Osteoblast (primary cell): ENCODE measurements around the gene CLEC16A. TPM values are rescaled to one million over a fixed set of nuclear protein-coding genes. Genes with fewer than 3 reads are reported as not detected.

Source experiments
- DNase-seq: peaks from one replicate; pipeline ENCODE4 v3.0.0; 2011; ENCODE audit warnings: low spot score, mixed read lengths; ENCODE audit not compliant: insufficient read length; ENCODE audit errors: missing footprints
- H2AFZ ChIP-seq: 2 replicates; pipeline ENCODE4 v1.6.0; 2011; ENCODE audit warnings: mild to moderate bottlenecking, low read length
- H3K27ac ChIP-seq: 2 replicates; pipeline ENCODE4 v1.5.1; 2011; ENCODE audit warnings: mild to moderate bottlenecking, low read depth, low read length, moderate library complexity
- H3K27me3 ChIP-seq: 2 replicates; pipeline ENCODE4 v1.6.0; 2012; ENCODE audit warnings: mild to moderate bottlenecking, control low read depth, inconsistent platforms, low read length, moderate library complexity; ENCODE audit not compliant: insufficient read depth
- H3K36me3 ChIP-seq: 2 replicates; pipeline ENCODE4 v1.5.1; 2011; ENCODE audit warnings: mild to moderate bottlenecking, low read length, control low read depth, moderate library complexity; ENCODE audit not compliant: insufficient read depth
- H3K4me1 ChIP-seq: 2 replicates; pipeline ENCODE4 v1.5.1; 2011; ENCODE audit warnings: mild to moderate bottlenecking, low read length, control low read depth, moderate library complexity; ENCODE audit not compliant: insufficient read depth
- H3K4me2 ChIP-seq: 2 replicates; pipeline ENCODE4 v1.6.0; 2011; ENCODE audit warnings: mild to moderate bottlenecking, low read length; ENCODE audit not compliant: insufficient read depth
- H3K4me3 ChIP-seq: fragments of 200-600 bp; sonication (generic); 3 replicates; pipeline ENCODE4 v1.5.1; 2012; ENCODE audit warnings: mild to moderate bottlenecking, low read length, inconsistent platforms; ENCODE audit not compliant: insufficient read depth
- H3K79me2 ChIP-seq: 2 replicates; pipeline ENCODE4 v1.6.0; 2012; ENCODE audit warnings: mild to moderate bottlenecking, low read length, control low read depth, inconsistent platforms; ENCODE audit not compliant: insufficient read depth
- H3K9me3 ChIP-seq: 2 replicates; pipeline ENCODE4 v1.5.1; 2011; ENCODE audit warnings: low read depth, low read length, control low read depth
- H4K20me1 ChIP-seq: 2 replicates; pipeline ENCODE4 v1.6.0; 2012; ENCODE audit warnings: mild to moderate bottlenecking, low read length, control low read depth; ENCODE audit not compliant: insufficient read depth
- CTCF ChIP-seq: IDR thresholded peaks from 2 replicates; pipeline ENCODE4 v1.5.1; 2011; ENCODE audit warnings: mild to moderate bottlenecking, low read depth, low read length, moderate library complexity; ENCODE audit errors: extremely low read depth
- total RNA-seq: library from RNA; depleted of rRNA; stranded (reverse); fragments of >200 nt; gene quantifications from 2 replicates; pipeline ENCODE4 v1.2.3, GENCODE V29; 2012

The CLEC16A gene
- total RNA-seq, 1 donor, result 25.7 TPM

GRCh38 chr16:11047057-11047456, 102.7 kb downstream of the CLEC16A start:
- peak overlapping the region; percentile 40 for H3K27ac ChIP-seq
- DNase-seq, result no peak
- peaks cover 28% of the 10 kb centered on the region for H3K36me3 ChIP-seq
- no peaks in the 10 kb centered on the region for H3K79me2 ChIP-seq
- H3K4me2 ChIP-seq, result no peak overlapping the region
- no peaks in the 10 kb centered on the region for H3K27me3 ChIP-seq
- no peak overlapping the region for H3K4me3 ChIP-seq
- peaks cover 23% of the 10 kb centered on the region for H3K4me1 ChIP-seq
- no peak for TF ChIP-seq CTCF
- no peaks in the 10 kb centered on the region for H3K9me3 ChIP-seq
- H2AFZ ChIP-seq, result no peak overlapping the region
- no peaks in the 10 kb centered on the region for H4K20me1 ChIP-seq

DNA sequence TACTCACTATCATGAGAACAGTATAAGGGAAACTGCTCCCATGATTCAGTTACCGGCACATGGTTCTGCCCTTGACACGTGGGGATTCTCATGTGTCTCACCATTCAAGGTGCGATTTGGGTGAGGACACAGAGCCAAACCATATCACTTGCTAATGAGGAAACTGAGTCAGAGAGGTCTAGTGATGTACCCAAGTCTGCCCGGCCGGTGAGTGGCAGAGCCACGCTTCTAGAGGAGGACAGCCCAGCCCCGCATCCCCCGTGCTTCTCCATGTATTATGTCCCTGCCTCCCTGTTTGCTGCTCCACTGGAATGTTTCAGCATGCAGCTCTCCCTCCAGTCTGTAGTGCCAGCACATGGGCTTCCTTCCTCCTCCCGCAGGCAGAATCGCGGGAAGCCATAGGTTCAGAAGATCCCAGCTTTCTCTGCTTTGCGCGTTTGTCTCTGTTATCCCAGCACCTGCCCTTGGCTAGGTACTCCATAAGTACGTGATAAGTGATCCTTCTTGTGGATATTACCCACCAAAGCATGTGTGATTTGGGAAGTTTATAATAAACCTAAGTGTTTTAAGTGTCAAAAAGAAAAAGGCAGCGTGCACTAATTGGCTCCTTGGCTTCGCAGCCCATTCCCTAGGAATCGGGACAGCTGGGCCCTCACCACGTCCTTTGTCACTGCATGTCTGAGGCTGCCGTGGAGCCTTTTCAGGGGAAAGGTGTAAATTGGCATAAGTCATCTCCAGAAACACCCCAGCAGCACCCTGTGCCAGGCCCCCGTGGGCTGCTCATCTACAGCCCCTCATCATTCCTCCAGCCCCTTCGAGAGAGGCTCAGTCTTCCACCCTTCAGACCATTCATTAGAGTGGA, 103.8 kb downstream of the CLEC16A start:
- Histone ChIP-seq H2AFZ (no peak overlapping the region), H3K4me3 (no peak overlapping the region), H3K79me2 (no peaks in the 10 kb centered on the region), H3K9me3 (no peaks in the 10 kb centered on the region), H3K4me2 (no peak overlapping the region), H3K27ac (no peak overlapping the region), H3K36me3 (peaks cover 31% of the 10 kb centered on the region), H3K4me1 (peaks cover 23% of the 10 kb centered on the region), H3K27me3 (no peaks in the 10 kb centered on the region), H4K20me1 (no peaks in the 10 kb centered on the region)
- no peak for TF ChIP-seq CTCF
- DNase-seq, result no peak

DNA sequence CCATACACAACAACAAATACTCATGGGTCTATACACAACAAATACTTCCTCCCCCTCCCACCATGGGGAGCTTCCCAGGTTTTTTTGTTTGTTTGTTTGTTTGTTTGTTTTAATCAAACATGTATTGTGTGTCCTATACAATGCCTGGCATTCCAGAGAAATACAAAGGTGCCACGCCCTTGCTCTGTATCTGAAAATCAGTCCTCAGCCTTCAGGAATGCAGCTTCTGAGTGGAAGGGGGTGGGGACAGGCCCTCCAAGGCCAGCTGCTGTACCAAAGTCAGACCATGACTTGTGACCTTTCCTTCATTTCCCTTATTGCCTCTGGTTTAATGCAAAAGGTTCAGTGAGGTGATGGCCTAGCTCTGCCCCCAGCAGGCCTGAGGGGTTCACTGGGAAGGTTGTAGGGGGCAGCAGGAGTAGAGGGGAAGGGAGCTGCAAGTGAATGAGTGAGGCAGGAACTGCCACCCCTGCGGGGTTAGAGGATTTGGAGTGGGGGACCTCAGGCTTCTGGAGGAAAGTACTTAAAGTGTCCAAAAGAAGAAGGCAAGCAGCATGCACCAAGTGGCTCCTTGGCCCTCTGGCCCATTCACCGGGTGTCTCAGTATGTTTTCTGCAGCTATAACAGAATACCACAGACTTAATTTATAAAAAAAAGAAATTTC, 105.2 kb downstream of the CLEC16A start:
- no peak for TF ChIP-seq CTCF
- no peak overlapping the region for H3K4me3 ChIP-seq
- H3K4me2 ChIP-seq, result no peak overlapping the region
- peaks cover 33% of the 10 kb centered on the region for H3K36me3 ChIP-seq
- H3K4me1 ChIP-seq, result peaks cover 23% of the 10 kb centered on the region
- H2AFZ ChIP-seq, result no peak overlapping the region
- no peaks in the 10 kb centered on the region for H3K79me2 ChIP-seq
- H3K27me3 ChIP-seq, result no peaks in the 10 kb centered on the region
- no peaks in the 10 kb centered on the region for H3K9me3 ChIP-seq
- DNase-seq, result no peak
- no peak overlapping the region for H3K27ac ChIP-seq
- no peaks in the 10 kb centered on the region for H4K20me1 ChIP-seq

- no peak for DNase-seq
- H3K4me3 ChIP-seq, result no peak overlapping the region
Measured at GRCh38 chr16:11050536-11050935, 106.2 kb downstream of the CLEC16A start.

More at GRCh38 chr16:11050536-11050935, 106.2 kb downstream of the CLEC16A start:
- Histone ChIP-seq H3K9me3 (no peaks in the 10 kb centered on the region), H3K27me3 (no peaks in the 10 kb centered on the region), H3K36me3 (peaks cover 33% of the 10 kb centered on the region), H4K20me1 (no peaks in the 10 kb centered on the region), H3K4me1 (peaks cover 22% of the 10 kb centered on the region), H3K27ac (no peak overlapping the region), H3K4me2 (no peak overlapping the region), H3K79me2 (no peaks in the 10 kb centered on the region), H2AFZ (no peak overlapping the region)
- no peak for TF ChIP-seq CTCF
